ENCODE measurements around the gene CARNS1.

Gene CARNS1

DNA sequence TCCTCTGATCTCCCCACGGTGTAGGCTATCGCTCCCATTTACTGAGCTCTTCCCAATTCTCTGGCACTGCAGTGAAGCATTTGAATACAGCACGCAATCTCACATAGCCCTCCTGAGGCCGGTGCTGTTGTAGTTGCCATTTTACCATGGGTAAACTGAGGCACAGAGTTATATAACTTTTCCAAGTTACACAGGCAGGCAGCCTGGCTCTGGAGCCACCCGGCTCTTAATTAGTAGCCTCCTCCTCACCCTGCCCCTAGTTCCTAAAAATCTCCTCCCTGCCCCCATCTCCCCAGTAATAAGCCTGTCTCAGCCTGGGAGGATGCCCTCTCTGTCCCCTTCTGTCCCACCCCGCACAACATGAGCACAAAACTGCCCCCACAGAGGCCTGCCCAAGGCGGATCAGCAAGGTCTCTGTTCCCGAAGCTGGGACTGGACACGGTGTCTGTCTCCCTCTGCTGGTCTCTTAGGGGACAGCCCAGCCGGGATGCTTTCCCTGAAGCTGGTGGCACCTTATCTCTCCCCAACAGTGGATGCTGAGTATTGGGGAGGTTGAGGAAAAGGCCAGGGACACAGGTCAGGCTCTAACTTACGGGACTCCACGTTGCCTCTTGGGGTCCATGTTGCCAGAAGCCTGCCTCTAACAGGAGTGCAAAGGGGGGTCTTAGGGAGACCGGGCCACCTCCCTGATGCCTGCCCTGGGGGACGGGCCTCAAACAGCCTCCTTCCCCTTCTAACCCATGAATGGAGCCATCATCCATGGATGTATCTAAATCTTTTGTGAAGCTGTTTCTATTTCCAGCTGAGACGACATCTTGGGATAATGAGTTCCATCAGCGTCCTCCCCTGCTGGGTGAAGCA lies 33.0 kb upstream of the CARNS1 start:
- Mint-ChIP-seq H3K36me3 (ENCODE audit: low read depth) (no peaks in the 10 kb centered on the region), H3K27ac (no peak overlapping the region), H3K4me1 (ENCODE audit: low read depth) (peaks cover 4% of the 10 kb centered on the region), H3K9me3 (no peaks in the 10 kb centered on the region), H3K4me3 (no peak overlapping the region), H3K27me3 (no peaks in the 10 kb centered on the region)
- DNase-seq, result peak; percentile 90

DNA sequence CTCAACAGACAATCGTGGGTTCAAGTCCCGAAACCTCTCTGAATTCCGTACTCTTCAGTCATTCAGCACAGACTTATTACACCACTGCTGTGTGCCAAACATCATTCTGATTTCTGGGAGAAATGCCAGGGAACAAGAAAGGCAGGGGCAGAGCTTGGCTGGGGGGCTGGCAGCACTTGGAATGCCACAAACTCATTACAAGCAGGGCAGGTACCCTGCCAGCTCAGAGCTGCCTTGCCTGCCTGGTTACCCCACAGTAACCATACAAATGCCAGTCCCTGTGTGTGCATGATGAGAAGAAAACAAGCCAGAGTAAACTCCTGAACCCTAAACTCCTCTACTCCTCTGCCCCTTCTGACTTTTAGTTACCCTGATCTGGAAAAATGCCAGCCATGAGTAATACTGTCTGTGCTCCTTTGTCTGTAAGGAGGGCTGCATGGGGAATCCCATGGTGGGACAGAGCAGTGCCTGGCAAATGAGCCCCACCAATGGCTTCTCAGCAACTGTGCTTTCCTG lies 30.6 kb upstream of the CARNS1 start:
- Mint-ChIP-seq H3K9me3 (no peaks in the 10 kb centered on the region), H3K36me3 (ENCODE audit: low read depth) (no peaks in the 10 kb centered on the region), H3K4me3 (no peak overlapping the region), H3K27me3 (no peaks in the 10 kb centered on the region), H3K27ac (no peak overlapping the region), H3K4me1 (ENCODE audit: low read depth) (peaks cover 12% of the 10 kb centered on the region)
- no peak for DNase-seq

DNA sequence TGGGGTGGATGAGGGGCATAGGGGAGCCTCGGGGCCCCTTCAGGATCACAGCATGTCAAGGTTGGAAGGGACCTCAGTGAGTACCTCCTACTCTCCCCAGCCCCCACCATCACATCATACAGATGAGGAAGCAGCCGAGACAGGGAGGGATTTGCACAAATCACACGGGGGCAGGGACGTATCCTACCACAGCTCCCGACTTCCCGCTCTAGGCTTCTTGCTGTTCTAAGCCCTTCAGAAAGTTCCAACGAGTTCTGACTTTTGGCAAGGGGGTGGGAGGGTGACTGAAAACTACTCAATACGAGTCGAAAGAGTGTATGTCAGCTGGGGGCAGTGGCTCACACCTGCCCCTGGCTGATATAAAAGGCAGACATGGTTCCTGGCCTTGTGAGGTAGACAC lies 28.4 kb upstream of the CARNS1 start:
- H3K27me3 Mint-ChIP-seq, result no peaks in the 10 kb centered on the region
- H3K36me3 Mint-ChIP-seq (ENCODE audit: low read depth), result peaks cover 5% of the 10 kb centered on the region
- no peak overlapping the region for H3K4me3 Mint-ChIP-seq
- DNase-seq, result no peak
- no peak overlapping the region for H3K27ac Mint-ChIP-seq
- H3K9me3 Mint-ChIP-seq, result no peaks in the 10 kb centered on the region
- peaks cover 21% of the 10 kb centered on the region for H3K4me1 Mint-ChIP-seq (ENCODE audit: low read depth)

DNA sequence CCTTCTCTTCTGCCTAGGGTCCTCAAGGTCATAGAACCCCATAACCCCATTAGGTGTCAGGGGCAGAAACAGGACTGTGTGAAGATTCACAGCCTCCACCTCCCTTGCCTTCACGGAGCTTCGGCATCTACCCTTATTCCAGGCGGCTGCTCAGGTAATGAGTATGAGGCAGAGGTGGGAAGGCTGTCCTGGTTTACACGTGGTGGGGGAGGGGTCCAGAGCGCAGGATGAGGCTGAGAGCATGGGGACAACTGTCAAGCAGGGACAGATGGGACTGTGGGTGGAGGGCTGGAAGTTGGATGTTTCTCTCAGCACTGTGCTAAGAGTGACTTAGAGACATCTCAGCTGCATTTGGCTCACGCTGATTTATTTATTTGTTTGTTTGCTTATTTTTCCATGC lies 28.0 kb upstream of the CARNS1 start:
- Mint-ChIP-seq H3K4me1 (ENCODE audit: low read depth) (peaks cover 21% of the 10 kb centered on the region), H3K4me3 (no peak overlapping the region), H3K36me3 (ENCODE audit: low read depth) (peaks cover 8% of the 10 kb centered on the region), H3K27ac (peak overlapping the region; percentile 9), H3K9me3 (no peaks in the 10 kb centered on the region), H3K27me3 (no peaks in the 10 kb centered on the region)
- no peak for DNase-seq

DNA sequence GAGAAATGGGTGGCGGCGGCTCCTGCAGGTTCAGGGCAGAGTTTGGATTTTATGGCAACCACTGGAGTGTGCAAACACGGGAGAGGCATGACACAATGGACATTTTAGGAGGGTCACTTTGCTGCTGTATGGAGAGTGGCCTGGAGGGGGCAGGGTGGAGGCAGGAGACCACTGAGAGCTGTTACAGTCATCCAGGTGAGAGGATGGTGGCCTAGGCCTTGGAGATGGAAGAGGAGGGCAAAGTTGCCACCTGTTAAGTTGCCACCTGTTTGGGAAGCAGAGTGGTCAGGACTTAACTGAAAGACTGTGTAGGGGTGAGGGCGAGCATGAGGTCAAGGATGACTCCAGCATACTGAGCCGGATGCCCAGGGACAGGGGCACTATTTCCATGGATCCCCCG lies 26.0 kb upstream of the CARNS1 start:
- no peaks in the 10 kb centered on the region for H3K9me3 Mint-ChIP-seq
- peaks cover 25% of the 10 kb centered on the region for H3K36me3 Mint-ChIP-seq (ENCODE audit: low read depth)
- peak; percentile 70 for DNase-seq

DNA sequence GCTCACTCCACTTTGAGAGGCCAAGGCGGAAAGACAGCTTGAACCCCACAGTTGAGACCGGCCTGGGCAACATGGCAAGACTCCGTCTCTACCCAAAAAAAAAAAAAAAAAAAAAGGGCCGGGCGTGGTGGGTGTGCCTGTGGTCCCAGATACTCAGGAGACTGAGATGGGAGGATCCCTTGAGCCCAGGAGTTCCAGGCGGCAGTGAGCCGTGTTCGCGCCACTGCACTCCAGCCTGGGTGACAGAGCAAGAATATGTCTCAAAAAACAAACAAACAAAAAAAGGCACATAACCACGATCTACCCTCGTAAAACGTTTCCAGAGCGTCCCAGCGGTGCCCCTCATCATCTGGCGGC lies 24.6 kb upstream of the CARNS1 start:
- H3K9me3 Mint-ChIP-seq, result no peaks in the 10 kb centered on the region
- no peak for DNase-seq
- peaks cover 39% of the 10 kb centered on the region for H3K36me3 Mint-ChIP-seq (ENCODE audit: low read depth)
- peak overlapping the region; percentile 95 for H3K4me3 Mint-ChIP-seq
- H3K4me1 Mint-ChIP-seq (ENCODE audit: low read depth), result peaks cover 36% of the 10 kb centered on the region
- H3K27ac Mint-ChIP-seq, result peak overlapping the region; percentile 90
- no peaks in the 10 kb centered on the region for H3K27me3 Mint-ChIP-seq

More for the DNA sequence above, 26.0 kb upstream of the CARNS1 start:
- Mint-ChIP-seq H3K4me3 (peak overlapping the region; percentile 53), H3K4me1 (ENCODE audit: low read depth) (peaks cover 36% of the 10 kb centered on the region), H3K27me3 (no peaks in the 10 kb centered on the region), H3K27ac (peak overlapping the region; percentile 13)

DNA sequence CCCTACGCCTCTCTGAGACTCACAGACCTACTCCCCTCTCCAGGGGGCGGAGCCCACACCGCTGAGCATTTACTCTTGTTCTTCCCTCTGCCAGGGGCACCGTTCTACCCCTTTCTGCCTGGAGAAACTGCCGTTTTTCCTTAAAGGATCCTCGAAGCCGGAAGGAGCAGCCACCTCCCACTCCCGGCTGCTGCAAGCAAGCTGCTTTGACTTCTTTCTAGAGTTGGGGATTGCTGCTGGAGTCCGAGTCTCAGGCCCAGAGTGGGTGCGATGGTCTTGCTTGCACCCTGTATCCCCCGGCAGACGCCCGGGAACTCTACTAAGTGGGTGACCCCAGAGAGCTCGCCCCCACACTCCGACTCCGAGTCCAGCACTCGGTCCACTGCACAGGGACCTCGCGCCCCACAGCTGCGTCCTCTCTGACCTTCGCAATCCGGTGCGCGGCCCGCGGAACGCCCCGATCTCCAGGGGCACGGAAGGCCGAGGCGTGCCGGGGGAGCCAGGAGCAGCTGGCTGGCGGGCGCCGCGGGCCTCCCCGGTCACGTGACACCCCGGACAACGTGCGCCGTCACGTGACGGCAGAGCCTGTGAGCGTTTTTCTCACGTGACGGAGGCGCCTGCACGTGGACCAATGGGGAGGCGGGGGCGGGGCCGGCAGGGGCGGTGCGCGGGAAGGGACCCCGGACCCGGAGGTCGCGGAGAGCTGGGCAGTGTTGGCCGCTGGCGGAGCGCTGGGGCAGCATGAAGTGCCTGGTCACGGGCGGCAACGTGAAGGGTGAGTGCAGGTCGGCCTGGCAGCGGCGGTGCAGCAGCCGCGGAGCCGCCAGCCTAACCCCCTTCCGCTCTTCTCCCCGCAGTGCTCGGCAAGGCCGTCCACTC lies 23.9 kb upstream of the CARNS1 start, which contains the start of gene RAD9A:
RAD9A (plus strand) TSS at position 683 of the 879 bp plus-strand sequence; CDS start at position 742, 59 bp downstream.
- Mint-ChIP-seq H3K27ac (peak within 1 kb of the TSS; percentile 90), H3K9me3 (no peaks in the 10 kb centered on the region), H3K27me3 (no peaks in the 10 kb centered on the region), H3K4me3 (peak within 1 kb of the TSS; percentile 95), H3K4me1 (ENCODE audit: low read depth) (peaks cover 39% of the 10 kb centered on the region), H3K36me3 (ENCODE audit: low read depth) (peaks cover 46% of the 10 kb centered on the region)
- peak; percentile 92 for DNase-seq

DNA sequence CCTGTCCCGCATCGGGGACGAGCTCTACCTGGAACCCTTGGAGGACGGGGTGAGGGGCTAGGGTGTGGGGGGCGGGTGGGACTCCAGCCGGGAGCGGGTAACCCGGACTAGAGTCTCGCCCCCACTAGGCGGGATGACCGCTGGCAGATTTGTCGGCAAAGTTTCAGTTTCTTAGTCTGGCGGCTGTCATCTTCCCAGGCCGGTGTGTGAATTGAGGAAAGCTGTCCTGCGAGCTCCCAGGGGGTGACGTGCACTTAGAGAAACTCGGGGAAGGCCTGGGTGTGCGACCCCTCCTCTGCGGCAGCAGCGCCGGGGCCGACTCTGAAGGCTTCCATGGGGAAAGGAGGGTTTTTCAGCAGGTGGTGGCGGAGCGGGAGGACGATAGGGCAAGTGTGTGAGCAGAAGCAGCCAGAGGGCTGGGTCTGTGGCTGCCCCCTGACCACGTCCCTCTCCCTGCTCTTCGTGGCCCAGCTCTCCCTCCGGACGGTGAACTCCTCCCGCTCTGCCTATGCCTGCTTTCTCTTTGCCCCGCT lies 23.2 kb upstream of the CARNS1 start:
- DNase-seq, result no peak
- peaks cover 44% of the 10 kb centered on the region for H3K4me1 Mint-ChIP-seq (ENCODE audit: low read depth)
- peaks cover 52% of the 10 kb centered on the region for H3K36me3 Mint-ChIP-seq (ENCODE audit: low read depth)
- peak overlapping the region; percentile 95 for H3K4me3 Mint-ChIP-seq
- no peaks in the 10 kb centered on the region for H3K9me3 Mint-ChIP-seq
- H3K27me3 Mint-ChIP-seq, result no peaks in the 10 kb centered on the region
- H3K27ac Mint-ChIP-seq, result peak overlapping the region; percentile 90

DNA sequence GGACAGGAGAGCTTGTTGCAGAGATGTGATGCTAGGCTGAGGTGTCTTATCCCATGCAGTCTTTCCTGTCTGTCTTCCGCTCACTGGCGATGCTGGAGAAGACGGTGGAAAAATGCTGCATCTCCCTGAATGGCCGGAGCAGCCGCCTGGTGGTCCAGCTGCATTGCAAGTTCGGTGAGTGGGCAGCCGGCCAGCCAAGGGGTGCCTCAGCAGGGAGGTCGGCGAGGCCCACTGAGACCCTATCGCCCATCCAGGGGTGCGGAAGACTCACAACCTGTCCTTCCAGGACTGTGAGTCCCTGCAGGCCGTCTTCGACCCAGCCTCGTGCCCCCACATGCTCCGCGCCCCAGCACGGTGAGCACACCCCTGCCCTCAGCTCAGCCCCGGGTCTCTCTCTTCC lies 22.0 kb upstream of the CARNS1 start:
- DNase-seq, result no peak
- Mint-ChIP-seq H3K9me3 (no peaks in the 10 kb centered on the region), H3K27ac (peak overlapping the region; percentile 49), H3K36me3 (ENCODE audit: low read depth) (peaks cover 64% of the 10 kb centered on the region), H3K27me3 (no peaks in the 10 kb centered on the region), H3K4me3 (peak overlapping the region; percentile 95), H3K4me1 (ENCODE audit: low read depth) (peaks cover 56% of the 10 kb centered on the region)

DNA sequence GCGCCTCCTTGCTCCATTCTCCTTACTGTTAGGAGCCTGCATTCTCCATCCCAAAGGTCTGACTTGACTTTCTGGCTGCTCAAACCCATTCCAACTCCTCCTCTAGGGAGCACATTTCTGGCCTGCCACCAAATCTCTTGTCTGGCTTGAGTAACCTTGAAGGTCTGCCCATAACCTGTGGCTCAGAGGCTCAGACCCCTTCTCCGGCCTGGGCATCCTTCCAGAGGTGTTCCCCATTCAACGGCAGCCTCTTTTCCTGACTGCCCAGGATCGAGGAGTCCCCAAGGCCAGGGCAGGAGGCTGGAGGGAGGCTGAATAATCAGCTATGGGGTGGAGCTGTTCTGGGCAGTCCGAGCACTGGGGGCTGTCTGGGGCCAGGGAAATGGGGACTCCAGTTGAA lies 21.5 kb upstream of the CARNS1 start:
- Mint-ChIP-seq H3K4me1 (ENCODE audit: low read depth) (peaks cover 58% of the 10 kb centered on the region), H3K4me3 (peak overlapping the region; percentile 95)

DNA sequence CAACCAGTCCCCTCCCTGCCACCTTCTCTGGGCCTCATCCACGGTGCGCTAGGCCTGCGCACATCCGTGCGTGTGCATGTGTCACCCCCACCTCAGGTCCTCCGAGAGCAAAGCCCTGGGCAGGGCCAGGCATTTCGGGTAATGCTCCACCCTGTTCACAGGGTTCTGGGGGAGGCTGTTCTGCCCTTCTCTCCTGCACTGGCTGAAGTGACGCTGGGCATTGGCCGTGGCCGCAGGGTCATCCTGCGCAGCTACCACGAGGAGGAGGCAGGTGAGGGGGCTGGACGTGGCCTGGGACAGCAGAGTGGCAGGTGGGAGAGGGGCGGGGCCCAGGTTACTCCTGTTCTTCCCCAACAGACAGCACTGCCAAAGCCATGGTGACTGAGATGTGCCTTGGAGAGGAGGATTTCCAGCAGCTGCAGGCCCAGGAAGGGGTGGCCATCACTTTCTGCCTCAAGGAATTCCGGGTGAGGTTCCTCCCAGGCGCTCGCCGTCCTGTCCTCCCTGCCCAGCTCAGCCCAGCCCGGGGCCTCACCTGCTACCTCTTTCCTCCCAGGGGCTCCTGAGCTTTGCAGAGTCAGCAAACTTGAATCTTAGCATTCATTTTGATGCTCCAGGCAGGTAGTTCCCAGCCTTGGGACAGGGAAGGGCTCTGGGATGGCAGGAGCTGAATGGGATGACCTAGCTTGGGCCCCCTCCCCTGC lies 19.8 kb upstream of the CARNS1 start:
- Mint-ChIP-seq H3K4me3 (no peak overlapping the region), H3K27me3 (no peaks in the 10 kb centered on the region), H3K36me3 (ENCODE audit: low read depth) (peaks cover 86% of the 10 kb centered on the region), H3K9me3 (no peaks in the 10 kb centered on the region), H3K27ac (peak overlapping the region; percentile 81), H3K4me1 (ENCODE audit: low read depth) (peaks cover 63% of the 10 kb centered on the region)
- DNase-seq, result no peak

More for the DNA sequence above, 21.5 kb upstream of the CARNS1 start:
- H3K27me3 Mint-ChIP-seq, result no peaks in the 10 kb centered on the region
- peaks cover 69% of the 10 kb centered on the region for H3K36me3 Mint-ChIP-seq (ENCODE audit: low read depth)
- peak overlapping the region; percentile 49 for H3K27ac Mint-ChIP-seq
- no peak for DNase-seq
- no peaks in the 10 kb centered on the region for H3K9me3 Mint-ChIP-seq

DNA sequence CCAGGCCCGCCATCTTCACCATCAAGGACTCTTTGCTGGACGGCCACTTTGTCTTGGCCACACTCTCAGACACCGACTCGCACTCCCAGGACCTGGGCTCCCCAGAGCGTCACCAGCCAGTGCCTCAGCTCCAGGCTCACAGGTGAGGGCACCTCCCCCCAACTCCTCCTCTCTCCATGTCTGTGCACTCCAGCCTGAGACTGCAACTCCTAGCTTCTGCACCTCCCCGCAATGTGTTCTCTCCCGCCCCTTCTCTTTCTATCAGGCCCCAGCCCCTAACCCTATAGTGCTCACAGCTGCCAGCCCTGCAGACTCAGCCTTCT lies 19.3 kb upstream of the CARNS1 start:
- Mint-ChIP-seq H3K36me3 (ENCODE audit: low read depth) (peaks cover 89% of the 10 kb centered on the region), H3K9me3 (no peaks in the 10 kb centered on the region), H3K4me3 (no peak overlapping the region), H3K4me1 (ENCODE audit: low read depth) (peaks cover 58% of the 10 kb centered on the region), H3K27ac (peak overlapping the region; percentile 81), H3K27me3 (no peaks in the 10 kb centered on the region)
- no peak for DNase-seq

DNA sequence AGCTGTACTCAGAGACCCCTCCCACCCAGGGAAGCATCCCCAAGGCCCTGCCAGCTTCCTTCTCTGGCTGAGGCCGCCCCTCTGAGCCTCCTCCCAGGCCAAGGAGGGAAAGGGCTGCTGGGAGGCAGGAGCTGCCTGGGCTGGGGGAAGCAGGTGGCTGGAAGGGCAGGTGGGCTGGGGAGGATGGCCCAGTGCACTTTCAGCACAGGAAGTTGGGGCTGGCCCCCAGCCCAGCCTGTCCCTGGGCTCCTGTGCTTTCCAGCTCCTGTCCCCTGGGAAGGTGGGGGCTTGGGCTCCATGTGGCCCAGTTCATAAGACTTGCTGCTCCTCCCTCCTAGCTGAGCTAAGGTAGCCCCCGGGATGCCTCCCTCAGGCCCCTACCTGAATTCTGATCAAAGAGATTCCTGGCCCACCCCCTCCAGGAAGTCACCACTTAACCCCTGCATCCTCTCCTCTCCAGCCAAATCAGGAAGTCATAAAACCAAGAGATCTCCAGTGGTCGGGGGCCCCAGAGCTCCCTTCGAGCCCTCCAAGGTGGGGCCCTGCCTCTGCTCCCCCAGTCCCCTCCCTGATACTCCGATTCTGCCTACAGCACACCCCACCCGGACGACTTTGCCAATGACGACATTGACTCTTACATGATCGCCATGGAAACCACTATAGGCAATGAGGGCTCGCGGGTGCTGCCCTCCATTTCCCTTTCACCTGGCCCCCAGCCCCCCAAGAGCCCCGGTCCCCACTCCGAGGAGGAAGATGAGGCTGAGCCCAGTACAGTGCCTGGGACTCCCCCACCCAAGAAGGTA lies 18.7 kb upstream of the CARNS1 start:
- H3K36me3 Mint-ChIP-seq (ENCODE audit: low read depth), result peaks cover 86% of the 10 kb centered on the region
- no peaks in the 10 kb centered on the region for H3K9me3 Mint-ChIP-seq
- peaks cover 56% of the 10 kb centered on the region for H3K4me1 Mint-ChIP-seq (ENCODE audit: low read depth)
- peak overlapping the region; percentile 94 for H3K27ac Mint-ChIP-seq
- no peaks in the 10 kb centered on the region for H3K27me3 Mint-ChIP-seq
- peak overlapping the region; percentile 47 for H3K4me3 Mint-ChIP-seq
- peak; percentile 32 for DNase-seq
